Tibial nerve (tissue), 4 donors: ENCODE data around the gene HEXD. TPM values are rescaled to one million over a fixed set of nuclear protein-coding genes. Genes with fewer than 3 reads are reported as not detected.

ENCODE experiments used
- DNase-seq, 2 donors: peaks; one replicate each; pipeline ENCODE4 v3.0.0-alpha.2; 2019; ENCODE audit warnings: low spot score in 2 of 2
- H3K27ac ChIP-seq, 4 donors: fragments of 200-600 bp; sonication (generic) in 3 of 4; one replicate each; pipeline ENCODE4 v1.5.1; 2017 to 2019; ENCODE audit warnings: mild to moderate bottlenecking in 1 of 4
- H3K27me3 ChIP-seq, 2 donors: fragments of 200-600 bp; sonication (generic) in 1 of 2; one replicate each; pipeline versions ENCODE4 v1.5.1 to v1.6.0; 2017 to 2019
- H3K36me3 ChIP-seq, 3 donors: fragments of 200-600 bp; sonication (generic); one replicate each; pipeline ENCODE4 v1.5.1; 2018 to 2019
- H3K4me1 ChIP-seq, 4 donors: fragments of 200-600 bp; sonication (generic) in 3 of 4; one replicate each; pipeline ENCODE4 v1.5.1; 2017 to 2019
- H3K4me3 ChIP-seq, 4 donors: fragments of 200-600 bp; sonication (generic) in 3 of 4; one replicate each; pipeline ENCODE4 v1.5.1; 2017 to 2019; ENCODE audit warnings: mild to moderate bottlenecking in 1 of 4, moderate library complexity in 1 of 4
- H3K9me3 ChIP-seq, 4 donors: fragments of 200-600 bp; sonication (generic) in 3 of 4; one replicate each; pipeline ENCODE4 v1.5.1; 2017 to 2019
- EP300 ChIP-seq, 2 donors: sonication (generic); formaldehyde crosslinking; IDR thresholded peaks; one replicate each; pipeline ENCODE4 v1.6.1; 2017; ENCODE audit warnings: antibody characterized with exemption in 2 of 2, mild to moderate bottlenecking in 1 of 2
- POLR2A ChIP-seq, 2 donors: fragments of 450-650 bp; IDR thresholded peaks; one replicate each; pipeline ENCODE4 v1.6.1; 2017; ENCODE audit warnings: antibody characterized with exemption in 2 of 2, mild to moderate bottlenecking in 2 of 2, moderate library complexity in 2 of 2
- WGBS, 2 donors: methylation state at CpG; one replicate each; pipeline ENCODE4 v1.1.5; 2018; 5-methylcytosine and 5-hydroxymethylcytosine counted together
- small RNA-seq: library from RNA; depleted of rRNA; stranded (forward); fragments of <200 nt; gene quantifications from one replicate; pipeline ENCODE3, GENCODE V24; 2016
- total RNA-seq, 4 donors: library from RNA; depleted of rRNA; stranded (reverse); fragments of >200 nt; gene quantifications; one replicate each; pipeline ENCODE4 v1.1.0, GENCODE V29; 2016
- TF ChIP-seq, protein P1 (sequence below), 5 experiments: fragments of 200-600 bp in 3 of 5; fragments of 450-650 bp in 2 of 5; sonication (generic) in 3 of 5; IDR thresholded peaks; one replicate each; pipeline ENCODE4 v1.5.1; 2016 to 2019; ENCODE audit warnings: antibody characterized with exemption in 5 of 5, mild to moderate bottlenecking in 3 of 5, moderate library complexity in 2 of 5

HEXD gene
- total RNA-seq, 4 donors from 2014 or later = 65.6 to 143 (median 95.1) TPM

DNA sequence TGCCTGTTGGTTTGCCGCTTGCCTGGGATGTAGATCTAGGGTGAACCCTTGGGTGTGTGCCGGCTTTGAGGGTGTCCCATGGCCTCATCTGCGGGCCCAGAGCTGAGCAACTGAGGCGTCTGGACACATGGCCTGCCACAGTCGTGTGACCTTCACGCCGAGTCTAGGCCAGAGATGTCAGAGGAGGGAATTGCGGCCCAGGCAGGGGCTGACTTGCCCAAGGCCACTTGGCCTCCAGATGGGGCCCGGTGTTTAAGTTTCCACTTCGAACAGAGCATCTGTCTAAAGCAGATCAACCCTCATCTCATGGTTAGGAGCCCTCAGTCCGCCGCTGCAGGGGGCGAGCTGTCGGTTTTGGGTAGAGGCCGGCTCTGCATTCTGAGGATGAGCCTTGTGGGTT, 73.4 kb downstream of the HEXD start:
- H3K27ac ChIP-seq = no peak overlapping the region
- 88 to 96% methylated on average over 11 to 15 of the region's 15 CpGs for WGBS, 2 donors
- no peak for DNase-seq
- no peak overlapping the region for H3K4me3 ChIP-seq
- no peaks in the 10 kb centered on the region for H3K9me3 ChIP-seq
- peaks cover 0 to 31% (median 3%) of the 10 kb centered on the region in 3 donors for H3K36me3 ChIP-seq
- peaks cover 0 to 32% (median 6%) of the 10 kb centered on the region in 4 donors for H3K4me1 ChIP-seq
- H3K27me3 ChIP-seq = no peaks in the 10 kb centered on the region
- TF ChIP-seq, protein P1, sequence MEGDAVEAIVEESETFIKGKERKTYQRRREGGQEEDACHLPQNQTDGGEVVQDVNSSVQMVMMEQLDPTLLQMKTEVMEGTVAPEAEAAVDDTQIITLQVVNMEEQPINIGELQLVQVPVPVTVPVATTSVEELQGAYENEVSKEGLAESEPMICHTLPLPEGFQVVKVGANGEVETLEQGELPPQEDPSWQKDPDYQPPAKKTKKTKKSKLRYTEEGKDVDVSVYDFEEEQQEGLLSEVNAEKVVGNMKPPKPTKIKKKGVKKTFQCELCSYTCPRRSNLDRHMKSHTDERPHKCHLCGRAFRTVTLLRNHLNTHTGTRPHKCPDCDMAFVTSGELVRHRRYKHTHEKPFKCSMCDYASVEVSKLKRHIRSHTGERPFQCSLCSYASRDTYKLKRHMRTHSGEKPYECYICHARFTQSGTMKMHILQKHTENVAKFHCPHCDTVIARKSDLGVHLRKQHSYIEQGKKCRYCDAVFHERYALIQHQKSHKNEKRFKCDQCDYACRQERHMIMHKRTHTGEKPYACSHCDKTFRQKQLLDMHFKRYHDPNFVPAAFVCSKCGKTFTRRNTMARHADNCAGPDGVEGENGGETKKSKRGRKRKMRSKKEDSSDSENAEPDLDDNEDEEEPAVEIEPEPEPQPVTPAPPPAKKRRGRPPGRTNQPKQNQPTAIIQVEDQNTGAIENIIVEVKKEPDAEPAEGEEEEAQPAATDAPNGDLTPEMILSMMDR (IDR thresholded peaks at IDR 0.05) = no peak
- TF ChIP-seq EP300 (IDR thresholded peaks at IDR 0.05) (no peak), POLR2A (IDR thresholded peaks at IDR 0.05) (no peak)

Small RNA genes lying within 50 kb of the gene (small RNA-seq; reads per million reads assigned to genes)
- gene RF00019 = not detected

Other genes with a start within 250 kb of the HEXD start
- 10 to 100 TPM; 33.5 to 91.2 (median 47.9) TPM for gene CCDC57, start 205.5 kb upstream of the HEXD start, total RNA-seq
- 10 to 100 TPM; 10.5 to 36.0 (median 21.4) TPM for gene SLC16A3, start 189.3 kb upstream of the HEXD start, total RNA-seq
- gene CSNK1D, start 144.6 kb upstream of the HEXD start, total RNA-seq = 100 to 1,000 TPM in 3 of 4 donors, 10 to 100 TPM in 1; 93.9 to 160 (median 124) TPM
- gene CD7, start 100.7 kb upstream of the HEXD start, total RNA-seq = under 1 TPM in 2 of 4 donors, not detected in 2; 0.63 to 0.90 TPM
- gene SECTM1, start 84.6 kb upstream of the HEXD start, total RNA-seq = 10 to 100 TPM in 3 of 4 donors, 1 to 10 TPM in 1; 6.9 to 12.6 (median 11.3) TPM
- gene TEX19, start 59.1 kb upstream of the HEXD start, total RNA-seq = not detected
- under 1 TPM in 1 of 4 donors, not detected in 3; 0.20 TPM for gene UTS2R, start 46.6 kb upstream of the HEXD start, total RNA-seq
- 10 to 100 TPM; 23.7 to 51.6 (median 40.7) TPM for gene OGFOD3, start 239 bp downstream of the HEXD start, total RNA-seq
- gene CYBC1, start 32.4 kb downstream of the HEXD start, total RNA-seq = 100 to 1,000 TPM in 2 of 4 donors, 10 to 100 TPM in 2; 45.4 to 106 (median 86.4) TPM
- 10 to 100 TPM; 25.8 to 79.2 (median 59.9) TPM for gene NARF, start 40.4 kb downstream of the HEXD start, total RNA-seq
- 10 to 100 TPM; 29.6 to 65.4 (median 33.3) TPM for gene FOXK2, start 101.4 kb downstream of the HEXD start, total RNA-seq
- 100 to 1,000 TPM in 1 of 4 donors, 10 to 100 TPM in 3; 64.9 to 114 (median 88.5) TPM for gene WDR45B, start 230.1 kb downstream of the HEXD start, total RNA-seq